Peyer's patch (tissue), 4 donors: ENCODE data around the gene ATP1B2.

Experiments
- POLR2A ChIP-seq, 2 donors: fragments of 450-650 bp; IDR thresholded peaks; one replicate each; pipeline ENCODE4 v1.5.1; 2017; ENCODE audit warnings: antibody characterized with exemption in 2 of 2, mild to moderate bottlenecking in 2 of 2, moderate library complexity in 2 of 2
- TF ChIP-seq, protein P1 (sequence below), 6 experiments: fragments of 450-650 bp in 4 of 6; fragments of 200-600 bp in 2 of 6; sonication (generic) in 1 of 6; IDR thresholded peaks; one replicate each; pipeline ENCODE4 v1.5.1; 2017 to 2019; ENCODE audit warnings: antibody characterized with exemption in 6 of 6, mild to moderate bottlenecking in 3 of 6, moderate library complexity in 1 of 6

GRCh38 chr17:7655541-7655840, 4.8 kb downstream of the ATP1B2 start:
- TF ChIP-seq, protein P1, sequence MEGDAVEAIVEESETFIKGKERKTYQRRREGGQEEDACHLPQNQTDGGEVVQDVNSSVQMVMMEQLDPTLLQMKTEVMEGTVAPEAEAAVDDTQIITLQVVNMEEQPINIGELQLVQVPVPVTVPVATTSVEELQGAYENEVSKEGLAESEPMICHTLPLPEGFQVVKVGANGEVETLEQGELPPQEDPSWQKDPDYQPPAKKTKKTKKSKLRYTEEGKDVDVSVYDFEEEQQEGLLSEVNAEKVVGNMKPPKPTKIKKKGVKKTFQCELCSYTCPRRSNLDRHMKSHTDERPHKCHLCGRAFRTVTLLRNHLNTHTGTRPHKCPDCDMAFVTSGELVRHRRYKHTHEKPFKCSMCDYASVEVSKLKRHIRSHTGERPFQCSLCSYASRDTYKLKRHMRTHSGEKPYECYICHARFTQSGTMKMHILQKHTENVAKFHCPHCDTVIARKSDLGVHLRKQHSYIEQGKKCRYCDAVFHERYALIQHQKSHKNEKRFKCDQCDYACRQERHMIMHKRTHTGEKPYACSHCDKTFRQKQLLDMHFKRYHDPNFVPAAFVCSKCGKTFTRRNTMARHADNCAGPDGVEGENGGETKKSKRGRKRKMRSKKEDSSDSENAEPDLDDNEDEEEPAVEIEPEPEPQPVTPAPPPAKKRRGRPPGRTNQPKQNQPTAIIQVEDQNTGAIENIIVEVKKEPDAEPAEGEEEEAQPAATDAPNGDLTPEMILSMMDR (IDR thresholded peaks at IDR 0.05) = no peak
- TF ChIP-seq POLR2A (IDR thresholded peaks at IDR 0.05) = no peak
